Mesodermal cell (in vitro differentiated cells): ENCODE results near the gene IGSF9.

Experiments
- H3K27ac ChIP-seq: 2 replicates; pipeline ENCODE4 v1.7.0; 2013; ENCODE audit warnings: mild to moderate bottlenecking, low read depth, low read length, moderate library complexity; ENCODE audit not compliant: severe bottlenecking
- H3K36me3 ChIP-seq: 2 replicates; pipeline ENCODE4 v1.7.1; 2013; ENCODE audit warnings: mild to moderate bottlenecking, low read length, moderate library complexity; ENCODE audit not compliant: control insufficient read depth, insufficient read depth
- H3K4me1 ChIP-seq: one replicate; pipeline ENCODE4 v1.7.1; 2013; ENCODE audit warnings: mild to moderate bottlenecking, low read length; ENCODE audit not compliant: insufficient read depth, control insufficient read depth, poor library complexity, severe bottlenecking
- H3K4me3 ChIP-seq: 2 replicates; pipeline ENCODE4 v1.7.0; 2013; ENCODE audit warnings: low read length, control low read depth, mild to moderate bottlenecking; ENCODE audit not compliant: insufficient read depth, poor library complexity, severe bottlenecking; ENCODE audit errors: extremely low read depth
- H3K9me3 ChIP-seq: 2 replicates; pipeline ENCODE4 v1.7.1; 2013; ENCODE audit warnings: mild to moderate bottlenecking, low read length, moderate library complexity; ENCODE audit not compliant: control insufficient read depth
- WGBS, 2 experiments: methylation state at CpG; one replicate each; pipeline ENCODE4 v1.1.5; 2013; ENCODE audit warnings: missing lambda C conversion rate in 2 of 2; ENCODE audit not compliant: insufficient coverage in 2 of 2; 5-methylcytosine and 5-hydroxymethylcytosine counted together

IGSF9 gene

GRCh38 chr1:159946242-159947187 is 1.1 kb upstream of the IGSF9 start:
- Histone ChIP-seq H3K36me3 (no peaks in the 10 kb centered on the region), H3K4me1 (peaks cover 10% of the 10 kb centered on the region), H3K27ac (no peak overlapping the region), H3K9me3 (no peaks in the 10 kb centered on the region), H3K4me3 (peak overlapping the region; percentile 56)
- WGBS, 2 experiments: 53 to 55% methylated on average over 7 to 8 of the region's 9 CpGs

GRCh38 chr1:159944623-159945455 is 574 bp downstream of the IGSF9 start:
- Histone ChIP-seq H3K27ac (no peak overlapping the region), H3K9me3 (no peaks in the 10 kb centered on the region), H3K36me3 (no peaks in the 10 kb centered on the region), H3K4me1 (peaks cover 18% of the 10 kb centered on the region), H3K4me3 (peak overlapping the region; percentile 56)
- 20 to 23% methylated on average over 11 of the region's 11 CpGs for WGBS, 2 experiments

DNA sequence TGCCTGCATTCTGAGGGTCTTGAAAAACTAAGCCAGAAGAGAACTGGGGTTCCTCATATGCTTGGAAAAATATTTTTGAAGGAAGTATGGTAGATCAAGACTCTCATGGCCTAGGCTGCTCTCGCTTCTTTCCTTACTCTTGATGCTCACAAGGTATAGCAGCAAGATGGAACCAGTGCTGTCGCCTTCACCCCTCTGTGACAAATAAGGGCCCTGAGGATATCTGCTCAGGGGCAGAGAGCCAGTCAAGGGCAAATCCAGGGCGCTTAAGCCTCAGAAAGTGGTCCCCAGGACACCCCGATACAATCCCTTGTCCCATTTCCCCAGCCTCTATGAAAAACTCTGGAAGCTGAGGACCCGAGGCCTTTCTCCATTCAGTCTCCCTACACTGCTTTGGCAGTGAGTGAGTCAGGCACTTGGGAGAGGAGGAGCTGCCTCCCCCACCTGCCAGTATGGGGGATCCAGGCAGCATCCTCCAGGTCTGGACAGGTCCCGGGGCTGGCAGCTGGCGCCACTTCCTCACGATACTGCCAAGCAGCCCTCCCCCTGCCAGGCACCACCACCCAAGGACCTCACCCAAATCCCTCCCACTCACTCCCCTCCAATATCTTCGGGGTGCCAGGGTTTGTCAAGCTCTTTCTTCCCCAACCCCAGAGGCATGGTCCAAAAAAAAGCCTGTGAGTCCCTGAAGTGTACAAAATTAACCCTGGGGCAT is 1.3 kb downstream of the IGSF9 start:
- Histone ChIP-seq H3K27ac (no peak overlapping the region), H3K4me3 (no peak overlapping the region), H3K9me3 (no peaks in the 10 kb centered on the region), H3K36me3 (peaks cover 3% of the 10 kb centered on the region), H3K4me1 (peaks cover 18% of the 10 kb centered on the region)
- WGBS, 2 experiments: 92 to 94% methylated on average over 6 of the region's 9 CpGs

DNA sequence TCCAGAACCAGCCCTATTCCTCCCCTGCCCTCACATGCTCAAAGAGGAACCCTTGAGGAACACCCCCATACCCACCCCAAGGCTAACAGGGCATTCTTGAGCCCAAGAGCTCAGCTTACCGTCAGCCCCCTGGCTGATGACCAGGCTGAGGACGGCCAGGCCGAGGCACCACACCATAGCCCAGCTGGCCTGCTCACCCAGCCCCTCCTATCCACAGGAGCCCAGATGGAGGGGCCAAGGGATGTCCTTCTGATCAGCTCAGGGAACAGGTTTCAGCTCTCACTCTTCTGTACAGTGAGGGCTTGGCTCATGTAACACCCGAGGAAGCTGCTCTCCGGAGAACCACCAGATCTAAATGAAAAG is 2.2 kb downstream of the IGSF9 start:
- H3K4me3 ChIP-seq: no peak overlapping the region
- WGBS, 2 experiments: 50 to 95% methylated on average over 2 to 3 of the region's 5 CpGs
- peaks cover 3% of the 10 kb centered on the region for H3K36me3 ChIP-seq
- no peaks in the 10 kb centered on the region for H3K9me3 ChIP-seq
- no peak overlapping the region for H3K27ac ChIP-seq
- peaks cover 18% of the 10 kb centered on the region for H3K4me1 ChIP-seq

GRCh38 chr1:159942632-159943277 is 2.7 kb downstream of the IGSF9 start:
- peaks cover 3% of the 10 kb centered on the region for H3K36me3 ChIP-seq
- H3K4me3 ChIP-seq: no peak overlapping the region
- no peaks in the 10 kb centered on the region for H3K9me3 ChIP-seq
- WGBS, 2 experiments: 84 to 93% methylated on average over 8 of the region's 15 CpGs
- peaks cover 18% of the 10 kb centered on the region for H3K4me1 ChIP-seq
- H3K27ac ChIP-seq: no peak overlapping the region

DNA sequence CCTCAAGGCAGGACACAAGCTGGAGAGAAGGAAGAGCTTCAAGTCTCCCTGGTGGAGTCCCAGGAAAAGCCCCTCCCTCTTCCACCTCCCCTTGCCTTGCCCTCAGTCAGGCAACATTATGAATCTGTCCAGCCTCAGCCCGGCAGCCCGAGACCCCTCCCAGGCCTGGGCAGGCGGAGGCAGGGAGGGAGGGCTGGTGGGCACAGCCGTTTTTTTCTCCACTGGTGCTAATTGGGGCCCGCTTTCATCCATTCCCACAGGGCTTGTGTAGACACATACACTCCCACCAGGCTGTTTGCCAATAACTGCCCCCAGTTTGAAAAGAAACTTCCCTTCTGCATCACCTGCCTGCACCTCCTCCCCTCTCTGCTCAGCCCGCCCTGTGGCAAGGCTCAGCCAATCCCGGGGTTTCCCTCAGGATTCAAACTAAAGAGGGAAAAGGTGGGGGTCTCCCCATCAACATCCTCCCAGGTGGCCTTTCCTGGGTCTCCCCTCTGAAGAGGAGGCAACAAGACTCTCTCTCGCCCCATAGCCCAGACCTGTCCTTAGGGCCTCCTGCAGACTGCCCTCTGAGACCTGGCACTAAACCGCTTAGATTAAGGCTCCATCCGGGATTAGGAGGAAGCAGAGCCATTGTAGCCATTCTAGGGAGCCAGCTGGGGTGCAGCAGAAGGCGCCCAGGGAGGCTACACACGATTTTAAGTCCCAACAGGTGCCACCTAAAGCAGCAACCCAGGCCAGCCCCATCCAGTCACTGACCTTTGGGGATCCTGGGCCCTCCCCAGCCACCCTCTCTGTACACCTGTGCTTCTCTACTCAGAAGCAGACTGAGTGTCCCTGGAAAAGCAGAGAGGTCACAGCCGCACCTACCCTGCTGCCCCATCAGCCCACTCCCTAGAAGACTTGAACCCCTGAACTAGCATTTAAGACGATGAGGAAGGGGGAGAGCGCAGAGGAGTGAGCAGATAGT is 3.5 kb downstream of the IGSF9 start:
- Histone ChIP-seq H3K36me3 (peaks cover 3% of the 10 kb centered on the region), H3K4me3 (no peak overlapping the region), H3K4me1 (peaks cover 23% of the 10 kb centered on the region), H3K9me3 (no peaks in the 10 kb centered on the region), H3K27ac (peak overlapping the region; percentile 17)
- WGBS, 2 experiments: 69 to 84% methylated on average over 8 to 12 of the region's 15 CpGs

DNA sequence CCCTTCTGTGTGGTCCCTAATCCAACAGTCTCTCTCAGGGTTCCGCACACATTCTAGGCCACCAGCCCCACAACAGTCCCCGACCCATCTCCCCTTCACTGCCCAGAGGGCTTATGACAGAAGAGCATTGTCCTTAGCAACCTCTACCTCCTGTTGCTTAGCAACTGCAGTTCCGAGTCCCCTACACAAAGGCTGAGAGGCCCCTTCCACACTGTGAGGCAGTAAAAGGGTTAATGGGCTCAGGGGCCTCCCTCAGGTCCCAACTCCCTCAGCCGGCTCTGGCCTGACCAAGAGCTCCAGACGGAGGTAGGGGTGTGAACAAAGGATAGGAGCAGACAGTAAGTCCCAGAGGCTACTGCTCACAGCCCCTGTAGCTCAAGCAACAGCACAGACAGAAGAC is 4.3 kb downstream of the IGSF9 start:
- H3K27ac ChIP-seq: peak overlapping the region; percentile 17
- H3K4me3 ChIP-seq: no peak overlapping the region
- H3K36me3 ChIP-seq: peaks cover 3% of the 10 kb centered on the region
- no peaks in the 10 kb centered on the region for H3K9me3 ChIP-seq
- 44 to 47% methylated on average over 4 to 5 of the region's 5 CpGs for WGBS, 2 experiments
- peaks cover 24% of the 10 kb centered on the region for H3K4me1 ChIP-seq

DNA sequence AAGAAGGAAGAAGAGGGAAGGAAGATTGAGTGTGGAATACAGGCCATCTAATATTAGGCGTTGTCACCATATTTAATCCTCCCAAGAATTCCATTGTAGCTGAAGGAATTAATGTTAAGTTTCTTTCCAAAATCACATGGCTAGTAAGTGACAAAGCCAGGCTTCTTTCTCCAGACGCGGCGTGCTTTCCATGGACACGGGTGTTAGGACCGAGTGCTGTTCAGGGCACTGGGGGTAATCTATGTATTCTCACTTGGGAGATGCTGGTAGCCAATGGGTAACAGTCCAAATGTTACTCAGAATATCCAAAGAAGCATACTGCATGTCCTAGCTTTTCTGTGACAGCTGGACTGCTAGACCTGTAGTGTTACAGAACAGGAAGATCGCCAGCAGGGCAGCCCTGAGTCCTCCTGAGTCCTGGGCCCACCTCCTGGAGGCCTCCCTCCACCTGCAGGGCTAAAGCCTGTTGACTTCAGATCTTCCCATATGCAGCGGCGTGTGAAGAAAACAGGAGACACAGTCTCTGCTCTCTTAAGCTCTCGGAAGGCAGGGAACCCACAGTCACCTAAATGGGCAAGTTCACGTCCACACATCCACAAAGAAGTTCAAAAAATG is 5.3 kb downstream of the IGSF9 start:
- H3K36me3 ChIP-seq: peaks cover 3% of the 10 kb centered on the region
- no peak overlapping the region for H3K27ac ChIP-seq
- no peaks in the 10 kb centered on the region for H3K9me3 ChIP-seq
- H3K4me3 ChIP-seq: no peak overlapping the region
- peaks cover 23% of the 10 kb centered on the region for H3K4me1 ChIP-seq
- WGBS, 2 experiments: 93 to 96% methylated on average over 6 to 9 of the region's 11 CpGs

DNA sequence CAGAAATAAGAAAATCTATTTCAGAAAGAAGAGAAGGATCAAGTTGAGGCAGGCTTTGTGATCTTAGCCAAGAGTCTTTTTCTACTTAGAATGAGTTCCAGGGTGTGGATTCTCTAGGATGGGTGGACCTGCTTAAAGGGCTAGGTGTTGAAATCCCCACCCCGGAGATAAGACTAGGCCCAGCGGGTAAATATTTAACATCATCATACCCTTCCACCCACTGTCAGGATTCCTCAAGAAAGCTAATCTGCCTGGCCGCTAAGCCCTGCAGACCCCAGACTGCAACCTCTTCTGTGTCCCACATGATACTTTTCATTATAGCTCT is 5.8 kb downstream of the IGSF9 start:
- 83% methylated on average over 1 of the region's 3 CpGs; no CpG with 5 or more reads in 1 of the 2 experiments for WGBS, 2 experiments
- no peaks in the 10 kb centered on the region for H3K9me3 ChIP-seq
- no peak overlapping the region for H3K4me3 ChIP-seq
- H3K27ac ChIP-seq: no peak overlapping the region
- H3K4me1 ChIP-seq: peaks cover 18% of the 10 kb centered on the region
- peaks cover 3% of the 10 kb centered on the region for H3K36me3 ChIP-seq
